ENCODE data around the gene NSFL1C. TPM values are rescaled to one million over a fixed set of nuclear protein-coding genes. Genes with fewer than 3 reads are reported as not detected.

Gene NSFL1C
- total RNA-seq, 1 donor from 2014 or later, result 51.6 TPM

GRCh38 chr20:1437235-1437904, 29.3 kb downstream of the NSFL1C start:
- ATAC-seq, result peak; percentile 52
- intact Hi-C loops (cut with DNase I), result loop anchor here (1.0 kb wide), 1 partner anchor 124 kb away; no protein-coding TSS in a partner anchor
- DNase-seq (ENCODE audit: missing footprints), result peak; percentile 88

GRCh38 chr20:1436263-1436662, 30.4 kb downstream of the NSFL1C start:
- intact Hi-C loops (cut with DNase I), result no loop called here
- no peak for ATAC-seq

GRCh38 chr20:1435337-1435699, 31.3 kb downstream of the NSFL1C start:
- intact Hi-C loops (cut with DNase I), result no loop called here
- ATAC-seq (no peak), DNase-seq (ENCODE audit: missing footprints) (no peak)

More at GRCh38 chr20:1436263-1436662, 30.4 kb downstream of the NSFL1C start:
- no peak for DNase-seq (ENCODE audit: missing footprints)

GRCh38 chr20:1434571-1435336, 31.9 kb downstream of the NSFL1C start:
- no peak for DNase-seq (ENCODE audit: missing footprints)
- peak; percentile 31 for ATAC-seq
- intact Hi-C loops (cut with DNase I), result no loop called here

GRCh38 chr20:1431158-1431557, 35.5 kb downstream of the NSFL1C start:
- no peak for DNase-seq (ENCODE audit: missing footprints)
- intact Hi-C loops (cut with DNase I), result no loop called here
- ATAC-seq, result no peak

- intact Hi-C loops (cut with DNase I), result no loop called here
- ATAC-seq (no peak), DNase-seq (ENCODE audit: missing footprints) (no peak)
These were observed 36.6 kb downstream of the NSFL1C start for GRCh38 chr20:1430004-1430451.

GRCh38 chr20:1429143-1429728, 37.4 kb downstream of the NSFL1C start:
- intact Hi-C loops (cut with DNase I), result no loop called here
- no peak for DNase-seq (ENCODE audit: missing footprints)
- no peak for ATAC-seq

GRCh38 chr20:1427457-1428054, 39.1 kb downstream of the NSFL1C start:
- no peak for DNase-seq (ENCODE audit: missing footprints)
- intact Hi-C loops (cut with DNase I), result no loop called here
- ATAC-seq, result no peak

- ATAC-seq (no peak), DNase-seq (ENCODE audit: missing footprints) (no peak)
- intact Hi-C loops (cut with DNase I), result no loop called here
These were observed 40.3 kb downstream of the NSFL1C start for GRCh38 chr20:1426231-1426849.

GRCh38 chr20:1424336-1424735, 42.3 kb downstream of the NSFL1C start:
- intact Hi-C loops (cut with DNase I), result no loop called here
- ATAC-seq, result no peak
- no peak for DNase-seq (ENCODE audit: missing footprints)

GRCh38 chr20:1423625-1424106, 43.0 kb downstream of the NSFL1C start:
- intact Hi-C loops (cut with DNase I), result no loop called here
- peak; percentile 28 for ATAC-seq
- DNase-seq (ENCODE audit: missing footprints), result no peak

GRCh38 chr20:1423206-1423605, 43.4 kb downstream of the NSFL1C start:
- no peak for DNase-seq (ENCODE audit: missing footprints)
- no peak for ATAC-seq
- intact Hi-C loops (cut with DNase I), result no loop called here

GRCh38 chr20:1422753-1423152, 43.9 kb downstream of the NSFL1C start:
- intact Hi-C loops (cut with DNase I), result no loop called here
- DNase-seq (ENCODE audit: missing footprints) (no peak), ATAC-seq (no peak)

- intact Hi-C loops (cut with DNase I), result no loop called here
- DNase-seq (ENCODE audit: missing footprints) (no peak), ATAC-seq (no peak)
These were observed 46.6 kb downstream of the NSFL1C start for GRCh38 chr20:1420066-1420465.

- DNase-seq (ENCODE audit: missing footprints) (no peak), ATAC-seq (no peak)
- intact Hi-C loops (cut with DNase I), result no loop called here
These were observed 48.3 kb downstream of the NSFL1C start for GRCh38 chr20:1418350-1418749.

GRCh38 chr20:1417790-1418189, 48.9 kb downstream of the NSFL1C start:
- ATAC-seq (no peak), DNase-seq (ENCODE audit: missing footprints) (no peak)
- intact Hi-C loops (cut with DNase I), result no loop called here

GRCh38 chr20:1417273-1417672, 49.4 kb downstream of the NSFL1C start:
- ATAC-seq, result no peak
- intact Hi-C loops (cut with DNase I), result no loop called here

GRCh38 chr20:1415667-1416468, 50.8 kb downstream of the NSFL1C start:
- ATAC-seq, result no peak
- intact Hi-C loops (cut with DNase I), result no loop called here
- DNase-seq (ENCODE audit: missing footprints), result no peak

More at GRCh38 chr20:1417273-1417672, 49.4 kb downstream of the NSFL1C start:
- DNase-seq (ENCODE audit: missing footprints), result no peak

Measured in Right ventricle myocardium inferior (tissue), 1 donor.